HG03354 (cell line): Measurements from ENCODE around the gene CXorf38.
"Not testable (repeated sequence)": the region's sequence is repeated elsewhere in the genome, so short reads cannot be mapped to it uniquely, and the experiment has no call there.

Experiments
- ATAC-seq: cut with Tn5 transposase; IDR thresholded peaks from one replicate; pipeline ENCODE4 v1.9.1; 2021; ENCODE audit warnings: mild to moderate bottlenecking; ENCODE audit not compliant: unreplicated experiment, poor library complexity, severe bottlenecking

The CXorf38 gene

DNA sequence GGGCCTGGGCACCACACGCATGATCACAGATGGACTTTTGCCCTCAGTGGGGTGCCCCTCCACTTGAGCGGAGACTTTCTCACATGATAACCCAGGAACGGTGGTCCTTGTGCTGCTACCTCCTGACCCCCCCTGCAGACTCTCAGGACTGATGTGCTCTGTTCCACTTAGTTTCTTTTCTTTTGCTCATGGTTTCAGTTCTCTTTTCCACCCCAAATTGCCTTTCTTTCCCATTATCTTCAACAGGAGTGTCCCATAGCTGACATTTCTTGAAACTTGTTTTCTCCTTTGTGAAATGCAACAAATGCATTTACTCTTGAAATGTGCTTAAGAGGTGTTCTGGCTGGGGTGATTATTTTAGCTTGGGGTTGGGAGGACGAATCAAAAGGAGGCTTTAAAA is 15.2 kb downstream of the CXorf38 start:
- ATAC-seq: no peak

DNA sequence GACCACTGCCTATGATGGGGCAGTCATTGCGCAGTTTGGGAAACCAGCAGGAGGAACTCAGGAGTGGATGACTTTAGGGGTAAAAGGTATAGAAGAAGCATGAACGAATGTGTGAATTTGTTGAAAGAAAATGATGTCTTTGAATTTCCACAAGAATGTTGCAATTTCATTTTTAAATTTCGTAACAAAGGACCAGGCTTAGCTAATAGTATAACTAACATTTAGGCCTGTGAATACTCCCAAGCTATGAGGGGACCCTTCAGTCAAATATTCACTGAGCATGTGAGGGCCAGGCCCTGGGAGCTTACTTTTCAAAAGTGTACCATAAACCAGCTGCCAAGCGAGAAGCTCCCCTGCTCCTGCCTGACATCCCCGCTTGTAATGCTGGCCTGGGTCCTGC is 18.9 kb downstream of the CXorf38 start:
- ATAC-seq: no peak

GRCh38 chrX:40625294-40625693 is 22.1 kb downstream of the CXorf38 start:
- ATAC-seq: no peak

- ATAC-seq: no peak
Observed at GRCh38 chrX:40623665-40624064, 23.7 kb downstream of the CXorf38 start.

DNA sequence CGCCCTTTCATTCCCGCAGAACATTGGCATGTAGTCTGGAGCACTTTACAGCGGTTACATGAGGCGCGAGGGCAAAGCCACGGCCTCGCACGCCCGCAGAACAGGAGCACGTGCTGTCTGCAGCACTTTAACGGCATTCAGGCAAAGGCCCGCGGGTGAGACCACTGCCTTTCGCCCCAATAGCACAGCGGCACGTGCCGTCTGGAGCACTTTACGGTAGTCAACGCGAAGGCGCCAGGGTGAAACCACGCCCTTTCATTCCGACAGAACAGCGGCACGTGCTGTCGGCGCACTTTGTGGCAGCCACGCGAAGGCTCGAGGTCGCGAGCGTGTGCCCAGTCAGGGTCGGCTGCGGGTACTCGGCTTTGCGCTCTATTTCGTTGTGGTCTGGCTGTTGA is 24.2 kb downstream of the CXorf38 start, which contains the start of gene MPC1L:
Gene MPC1L, plus strand, starts transcription at position 290 of the 398 bp plus-strand sequence. CDS start 138 bp downstream, outside the sequence.
- ATAC-seq: no peak

GRCh38 chrX:40622479-40623138 is 24.8 kb downstream of the CXorf38 start:
- no peak for ATAC-seq

GRCh38 chrX:40617566-40617965 is 29.8 kb downstream of the CXorf38 start:
- no peak for ATAC-seq

GRCh38 chrX:40615976-40616375 is 31.4 kb downstream of the CXorf38 start:
- ATAC-seq: no peak

GRCh38 chrX:40612511-40612910 is 34.9 kb downstream of the CXorf38 start:
- no peak for ATAC-seq

DNA sequence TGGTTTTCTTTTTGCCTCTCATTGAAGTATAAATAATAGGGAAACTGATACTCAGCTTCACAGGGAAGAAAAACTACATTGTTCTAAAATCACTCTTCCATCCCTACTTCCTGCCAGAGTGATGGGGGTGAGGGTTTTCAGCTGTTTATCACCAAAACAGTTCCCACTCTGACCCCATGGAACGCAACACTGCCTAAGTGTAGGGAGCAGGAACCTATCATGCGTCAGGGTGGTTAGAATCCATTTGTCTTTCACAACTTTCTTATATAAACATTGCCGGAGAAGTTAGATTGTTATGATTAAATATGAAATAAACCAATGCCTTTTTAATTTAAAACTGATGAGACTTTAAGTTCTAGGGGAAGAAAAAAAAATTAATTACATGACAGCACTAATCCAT is 40.0 kb downstream of the CXorf38 start:
- ATAC-seq: no peak

- no peak for ATAC-seq
Observed at GRCh38 chrX:40603446-40603845, 43.9 kb downstream of the CXorf38 start.

DNA sequence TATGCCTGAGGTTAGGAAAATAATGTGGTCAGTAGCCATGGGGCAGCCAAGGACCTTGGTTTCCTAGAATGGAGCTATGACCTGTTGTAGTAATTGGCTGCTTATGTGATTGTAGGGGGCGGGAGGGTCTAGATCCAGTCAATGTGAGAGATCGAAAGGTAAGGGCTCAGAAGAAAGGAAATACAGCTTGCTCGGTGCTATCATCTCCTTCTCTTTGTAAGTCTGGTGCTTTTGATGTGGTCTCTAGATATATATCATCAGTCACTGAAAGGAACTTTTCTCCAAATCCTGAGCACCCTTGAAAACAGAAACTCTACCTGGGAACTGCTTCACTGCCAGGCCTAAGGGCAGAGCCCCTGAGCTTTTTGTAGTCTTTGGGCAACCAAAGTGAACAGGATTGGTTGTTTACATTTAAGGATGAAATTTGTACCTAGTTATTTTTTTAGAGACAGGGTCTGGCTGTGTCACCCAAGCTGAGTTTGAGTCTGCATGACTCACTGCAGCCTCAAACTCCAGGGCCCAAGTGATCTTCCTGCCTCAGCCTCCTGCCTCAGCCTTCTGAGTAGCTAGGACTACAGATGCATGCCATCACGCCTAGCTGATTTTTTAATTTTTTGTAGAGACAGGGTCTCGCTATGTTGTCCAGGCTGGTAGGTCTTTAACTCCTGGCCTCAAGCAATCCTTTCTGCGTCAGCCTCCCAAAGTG is 57.6 kb downstream of the CXorf38 start:
- ATAC-seq: not testable (repeated sequence)

DNA sequence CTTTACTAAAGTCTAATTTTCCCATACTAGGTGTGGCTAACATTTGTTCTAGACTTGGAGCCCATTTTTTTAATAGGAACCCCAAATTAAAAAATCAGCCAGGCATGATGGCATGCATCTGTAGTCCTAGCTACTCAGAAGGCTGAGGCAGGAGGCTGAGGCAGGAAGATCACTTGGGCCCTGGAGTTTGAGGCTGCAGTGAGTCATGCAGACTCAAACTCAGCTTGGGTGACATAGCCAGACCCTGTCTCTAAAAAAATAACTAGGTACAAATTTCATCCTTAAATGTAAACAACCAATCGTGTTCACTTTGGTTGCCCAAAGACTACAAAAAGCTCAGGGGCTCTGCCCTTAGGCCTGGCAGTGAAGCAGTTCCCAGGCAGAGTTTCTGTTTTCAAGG is 59.7 kb downstream of the CXorf38 start:
- ATAC-seq: not testable (repeated sequence)

- ATAC-seq: no peak
Observed at GRCh38 chrX:40582811-40583210, 64.5 kb downstream of the CXorf38 start.

- ATAC-seq: not testable (repeated sequence)
Observed at GRCh38 chrX:40582178-40582577, 65.2 kb downstream of the CXorf38 start.

DNA sequence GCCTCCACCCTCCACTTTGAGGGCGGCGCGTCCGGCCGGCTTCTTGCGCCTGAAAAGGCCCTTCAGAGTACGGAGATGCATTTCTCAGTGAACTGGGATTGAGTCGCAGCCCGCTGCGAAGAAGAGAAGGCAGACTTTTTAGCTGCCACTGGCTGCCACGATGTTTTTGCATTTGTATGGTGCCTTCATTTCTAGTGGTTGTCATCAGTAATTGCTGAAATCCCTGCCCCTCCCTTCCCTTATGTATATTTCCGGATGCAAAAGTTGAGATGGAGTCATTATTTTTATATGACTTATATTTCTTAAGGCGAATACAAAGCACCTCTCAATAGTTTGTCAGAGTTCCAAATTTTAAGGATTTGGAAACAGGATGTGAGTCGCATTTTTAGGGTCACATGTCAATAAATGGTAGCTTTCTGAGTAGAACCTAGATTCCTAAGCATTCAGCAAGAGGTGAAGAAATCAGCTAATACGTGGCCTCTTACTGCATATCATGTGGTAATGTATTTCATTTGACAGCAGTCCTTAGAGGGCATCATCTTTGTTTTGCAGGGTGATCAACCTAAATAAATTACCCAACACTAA is 65.9 kb downstream of the CXorf38 start:
- ATAC-seq: peak; percentile 9

DNA sequence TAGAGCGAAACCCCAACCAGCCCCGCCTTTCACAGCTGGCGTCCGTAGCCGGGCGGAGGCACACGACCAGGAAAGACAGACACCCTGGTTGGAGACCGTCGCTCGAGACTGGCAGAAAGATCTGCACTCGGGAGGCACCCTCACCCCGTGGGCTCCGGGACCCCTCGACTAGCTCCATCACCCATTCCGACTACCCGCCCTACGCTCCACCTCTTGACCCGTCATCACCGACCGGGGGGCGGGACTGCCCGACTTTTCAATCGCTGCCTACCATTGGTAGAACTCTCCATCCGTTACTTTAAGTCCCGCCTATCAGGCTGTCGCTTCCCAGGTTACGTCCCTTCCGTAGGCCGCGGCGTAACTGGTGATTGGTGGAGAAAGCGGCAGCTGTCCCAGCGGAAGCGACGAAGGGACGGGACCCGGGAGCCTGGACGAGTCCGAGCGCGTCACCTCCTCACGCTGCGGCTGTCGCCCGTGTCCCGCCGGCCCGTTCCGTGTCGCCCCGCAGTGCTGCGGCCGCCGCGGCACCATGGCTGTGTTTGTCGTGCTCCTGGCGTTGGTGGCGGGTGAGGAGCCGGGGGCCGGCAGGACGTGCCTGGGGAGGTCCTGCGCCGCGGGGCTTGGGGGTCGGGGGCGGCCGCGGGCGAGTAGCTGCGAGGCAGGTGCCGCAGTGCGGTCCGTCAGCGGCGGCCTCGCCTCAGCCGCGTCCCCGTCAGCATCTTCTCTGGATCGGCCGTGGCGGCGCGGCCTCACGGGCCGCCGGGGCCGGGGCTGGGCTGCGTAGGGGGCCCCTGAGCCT is 66.6 kb downstream of the CXorf38 start, which contains the start of gene ATP6AP2:
Gene ATP6AP2, plus strand, starts transcription at position 434 of the 799 bp plus-strand sequence. Its CDS starts 96 bp downstream, at position 530.
- ATAC-seq: peak; percentile 96

GRCh38 chrX:40579900-40580536 is 67.3 kb downstream of the CXorf38 start:
- ATAC-seq: peak; percentile 54

DNA sequence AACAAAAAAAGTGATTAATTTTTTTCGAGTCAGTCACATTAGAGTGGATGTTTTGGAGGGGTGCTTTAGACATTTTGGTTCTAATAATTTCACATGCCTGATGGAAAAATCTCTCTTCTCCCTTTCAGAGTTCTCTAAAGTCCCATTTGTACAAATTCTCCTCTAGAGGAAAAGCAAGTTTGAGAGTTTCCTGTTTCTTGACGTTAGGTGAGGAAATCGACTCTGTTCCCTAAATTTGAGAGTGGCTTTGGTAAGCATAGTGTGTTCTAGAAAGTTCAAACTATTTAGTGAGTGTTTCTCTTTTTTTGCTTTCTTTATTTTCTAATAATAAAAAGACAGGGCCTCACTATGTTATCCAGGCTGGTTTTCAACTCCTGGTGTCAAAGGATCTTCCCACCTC is 68.2 kb downstream of the CXorf38 start:
- no peak for ATAC-seq
